Naive thymus-derived CD4-positive, alpha-beta T cell (primary cell): ENCODE data around the gene IFT20. TPM values are rescaled to one million over a fixed set of nuclear protein-coding genes. Genes with fewer than 3 reads are reported as not detected.

ENCODE experiments used
- ATAC-seq: fragments of 150-1000 bp; cut with Tn5 transposase; 2 replicates; pipeline ENCODE4 v1.10.0; 2021; ENCODE audit warnings: mild to moderate bottlenecking, moderate library complexity
- CTCF ChIA-PET: fragments of 350-600 bp; sonication (Branson Sonifier 250); formaldehyde crosslinking; loops from one replicate; lab custom pipeline; 2021; ENCODE audit warnings: antibody characterized with exemption; lab: Charles Lee
- POLR2A ChIA-PET: fragments of 350-600 bp; sonication (Branson Sonifier 250); formaldehyde crosslinking; loops from one replicate; lab custom pipeline; 2021; ENCODE audit warnings: antibody characterized with exemption, inconsistent platforms; lab: Charles Lee
- DNase-seq, 9 donors: peaks; one replicate each; pipeline versions ENCODE4 v3.0.0 to v3.0.0-alpha.2; 2020 to 2022; ENCODE audit warnings: mixed read lengths in 1 of 9
- H3K27ac ChIP-seq: one replicate; pipeline ENCODE4 v1.7.0; 2013; ENCODE audit warnings: mild to moderate bottlenecking, low read depth, low read length, moderate library complexity
- H3K27me3 ChIP-seq, 2 donors: one replicate each; pipeline ENCODE4 v1.7.0; 2013; ENCODE audit warnings: low read length in 2 of 2, mild to moderate bottlenecking in 2 of 2, moderate library complexity in 2 of 2; ENCODE audit not compliant: control insufficient read depth in 2 of 2, insufficient read depth in 2 of 2
- H3K36me3 ChIP-seq, 3 experiments: 1 replicate in 2 of 3; 2 replicates in 1 of 3; pipeline ENCODE4 v1.7.0; 2013; ENCODE audit warnings: low read length in 3 of 3, mild to moderate bottlenecking in 3 of 3, moderate library complexity in 1 of 3; ENCODE audit not compliant: insufficient read depth in 3 of 3, control insufficient read depth in 2 of 3
- H3K4me1 ChIP-seq, 2 donors: one replicate each; pipeline ENCODE4 v1.7.0; 2013; ENCODE audit warnings: low read length in 2 of 2, mild to moderate bottlenecking in 2 of 2, moderate library complexity in 1 of 2; ENCODE audit not compliant: control insufficient read depth in 2 of 2, insufficient read depth in 2 of 2
- H3K4me3 ChIP-seq: 2 replicates; pipeline ENCODE4 v1.7.0; 2013; ENCODE audit warnings: mild to moderate bottlenecking, low read length
- H3K9me3 ChIP-seq, 3 experiments: 1 replicate in 2 of 3; 2 replicates in 1 of 3; pipeline ENCODE4 v1.7.0; 2013; ENCODE audit warnings: low read length in 3 of 3; ENCODE audit not compliant: control insufficient read depth in 2 of 3
- H3K27ac Mint-ChIP-seq, 9 donors: one replicate each; pipeline ENCODE4 v1.8.0; 2020 to 2022; ENCODE audit warnings: mixed read lengths in 9 of 9, mild to moderate bottlenecking in 8 of 9, moderate library complexity in 5 of 9, inconsistent platforms in 2 of 9
- H3K27me3 Mint-ChIP-seq, 5 donors: one replicate each; pipeline ENCODE4 v1.8.0; 2021 to 2022; ENCODE audit warnings: mixed read lengths in 5 of 5, mild to moderate bottlenecking in 1 of 5
- H3K36me3 Mint-ChIP-seq, 5 donors: one replicate each; pipeline ENCODE4 v1.8.0; 2020 to 2022; ENCODE audit warnings: mixed read lengths in 5 of 5, mild to moderate bottlenecking in 3 of 5, inconsistent platforms in 1 of 5
- H3K4me1 Mint-ChIP-seq, 7 donors: one replicate each; pipeline ENCODE4 v1.8.0; 2020 to 2022; ENCODE audit warnings: mixed read lengths in 7 of 7, mild to moderate bottlenecking in 3 of 7, inconsistent platforms in 1 of 7
- H3K4me3 Mint-ChIP-seq, 10 donors: one replicate each; pipeline ENCODE4 v1.8.0; 2020 to 2022; ENCODE audit warnings: mild to moderate bottlenecking in 10 of 10, mixed read lengths in 10 of 10, moderate library complexity in 6 of 10, inconsistent platforms in 2 of 10
- H3K9me3 Mint-ChIP-seq, 11 donors: one replicate each; pipeline ENCODE4 v1.8.0; 2020 to 2022; ENCODE audit warnings: mixed read lengths in 11 of 11, mild to moderate bottlenecking in 4 of 11, inconsistent platforms in 1 of 11, moderate library complexity in 1 of 11
- intact Hi-C, 2 donors: fragments of 100-400 bp; cut with micrococcal nuclease; formaldehyde crosslinking; loops; one replicate each; pipeline ENCODE4 v1.15.1; 2023
- polyA plus RNA-seq, 2 donors: library from polyadenylated mRNA; unstranded; fragments of 300-500 nt; fragmentation: Illumina TruSeq; gene quantifications; one replicate each; pipeline ENCODE4 v1.2.3, GENCODE V29; 2021
- total RNA-seq, 6 experiments: library from RNA in 5 of 6; stranded (reverse) in 5 of 6; gene quantifications; 1 replicate in 5 of 6; 2 replicates in 1 of 6; pipeline ENCODE4 v1.2.3 and lab custom pipeline; 2021 to 2026

IFT20 gene
- total and polyA plus RNA-seq, 7 experiments from 2014 or later, result 24.7 to 56.2 (median 44.5) TPM

- intact Hi-C loops, result no loop called here
Measured at GRCh38 chr17:28366605-28367004, 31.3 kb upstream of the IFT20 start.

GRCh38 chr17:28365487-28365886 is 30.2 kb upstream of the IFT20 start:
- Histone ChIP-seq H3K27me3 (no peaks in the 10 kb centered on the region), H3K4me3 (no peak overlapping the region), H3K27ac (no peak overlapping the region), H3K9me3 (no peaks in the 10 kb centered on the region), H3K4me1 (no peaks in the 10 kb centered on the region), H3K36me3 (peaks cover 8 to 50% (median 21%) of the 10 kb centered on the region in 3 experiments)
- no peaks in the 10 kb centered on the region for H3K4me1 Mint-ChIP-seq
- no peaks in the 10 kb centered on the region for H3K9me3 Mint-ChIP-seq
- H3K4me3 Mint-ChIP-seq, result no peak overlapping the region
- ATAC-seq (no peak), DNase-seq (no peak)
- H3K27ac Mint-ChIP-seq, result peak overlapping the region in 1 of 9 donors; percentile 69
- ChIA-PET POLR2A (no interaction called here), CTCF (no interaction called here)
- H3K36me3 Mint-ChIP-seq, result peaks cover 0 to 8% (median 6%) of the 10 kb centered on the region in 5 donors
- no peaks in the 10 kb centered on the region for H3K27me3 Mint-ChIP-seq
- intact Hi-C loops, result no loop called here

More at GRCh38 chr17:28366605-28367004, 31.3 kb upstream of the IFT20 start:
- DNase-seq (no peak), ATAC-seq (no peak)
- H3K4me1 Mint-ChIP-seq, result peaks cover 4 to 6% (median 5%) of the 10 kb centered on the region in 7 donors
- no peaks in the 10 kb centered on the region for H3K4me1 ChIP-seq
- no peaks in the 10 kb centered on the region for H3K9me3 Mint-ChIP-seq
- H3K4me3 ChIP-seq, result no peak overlapping the region
- H3K9me3 ChIP-seq, result no peaks in the 10 kb centered on the region
- H3K4me3 Mint-ChIP-seq, result no peak overlapping the region
- ChIA-PET POLR2A (interaction anchor here (1.2 to 1.3 kb wide), 2 partner anchors 20 to 585 kb away, joined by 3 read pairs; partner anchors contain the start of gene PHF12), CTCF (no interaction called here)
- H3K27me3 Mint-ChIP-seq, result no peaks in the 10 kb centered on the region
- no peaks in the 10 kb centered on the region for H3K27me3 ChIP-seq
- H3K27ac ChIP-seq, result no peak overlapping the region
- H3K36me3 ChIP-seq, result peaks cover 0 to 39% (median 10%) of the 10 kb centered on the region in 3 experiments
- no peak overlapping the region for H3K27ac Mint-ChIP-seq
- peaks cover 0 to 4% (median 0%) of the 10 kb centered on the region in 5 donors for H3K36me3 Mint-ChIP-seq

- intact Hi-C loops, result no loop called here
- Mint-ChIP-seq H3K4me1 (no peaks in the 10 kb centered on the region), H3K27ac (peak within 1 kb of the TSS in 2 of 9 donors; percentile 22 to 69), H3K4me3 (no peak within 1 kb of the TSS), H3K27me3 (no peaks in the 10 kb centered on the region), H3K9me3 (no peaks in the 10 kb centered on the region), H3K36me3 (peaks cover 0 to 12% (median 9%) of the 10 kb centered on the region in 5 donors)
- no peaks in the 10 kb centered on the region for H3K4me1 ChIP-seq
- no peaks in the 10 kb centered on the region for H3K9me3 ChIP-seq
- CTCF ChIA-PET, result no interaction called here
- DNase-seq, result no peak
- H3K36me3 ChIP-seq, result peaks cover 13 to 57% (median 26%) of the 10 kb centered on the region in 3 experiments
- no peaks in the 10 kb centered on the region for H3K27me3 ChIP-seq
- H3K4me3 ChIP-seq, result no peak within 1 kb of the TSS
- no peak for ATAC-seq
- H3K27ac ChIP-seq, result no peak within 1 kb of the TSS
- POLR2A ChIA-PET, result no interaction called here
Measured at GRCh38 chr17:28364665-28365363, 29.5 kb upstream of the IFT20 start, which contains the start of gene SEBOX. TSS of gene SEBOX (minus strand) at chr17:28365199. CDS start at chr17:28365151, 48 bp downstream.

- POLR2A ChIA-PET, result interaction anchor here (1.2 kb wide), 1 partner anchor 28 kb away, joined by 3 read pairs; the partner anchor contains the start of gene TNFAIP1
- ATAC-seq (no peak), DNase-seq (no peak)
- no peak overlapping the region for H3K27ac ChIP-seq
- H3K4me3 ChIP-seq, result no peak overlapping the region
- no peaks in the 10 kb centered on the region for H3K4me1 ChIP-seq
- Mint-ChIP-seq H3K4me3 (no peak overlapping the region), H3K27ac (peak overlapping the region in 1 of 9 donors; percentile 22), H3K36me3 (peaks cover 0 to 17% (median 11%) of the 10 kb centered on the region in 5 donors), H3K27me3 (no peaks in the 10 kb centered on the region), H3K9me3 (no peaks in the 10 kb centered on the region), H3K4me1 (peaks cover 0 to 4% (median 0%) of the 10 kb centered on the region in 7 donors)
- peaks cover 13 to 63% (median 26%) of the 10 kb centered on the region in 3 experiments for H3K36me3 ChIP-seq
- no peaks in the 10 kb centered on the region for H3K27me3 ChIP-seq
- no peaks in the 10 kb centered on the region for H3K9me3 ChIP-seq
- CTCF ChIA-PET, result no interaction called here
- intact Hi-C loops, result no loop called here
Measured at GRCh38 chr17:28363776-28364650, 28.7 kb upstream of the IFT20 start.

GRCh38 chr17:28363186-28363585 is 27.9 kb upstream of the IFT20 start:
- CTCF ChIA-PET, result interaction anchor here (0.6 kb wide), 1 partner anchor 21 kb away, joined by 3 read pairs; no protein-coding TSS in a partner anchor
- no peak for ATAC-seq
- POLR2A ChIA-PET, result interaction anchor here (0.6 to 1.2 kb wide), 3 partner anchors 27 to 430 kb away, joined by 3 read pairs; partner anchors contain the start of genes IFT20 and TNFAIP1
- H3K27ac ChIP-seq, result no peak overlapping the region
- no peak for DNase-seq
- H3K27me3 Mint-ChIP-seq, result no peaks in the 10 kb centered on the region
- intact Hi-C loops, result no loop called here
- no peaks in the 10 kb centered on the region for H3K9me3 ChIP-seq
- H3K27me3 ChIP-seq, result no peaks in the 10 kb centered on the region
- H3K36me3 Mint-ChIP-seq, result peaks cover 0 to 17% (median 11%) of the 10 kb centered on the region in 5 donors
- H3K36me3 ChIP-seq, result peaks cover 13 to 63% (median 26%) of the 10 kb centered on the region in 3 experiments
- H3K4me3 ChIP-seq, result no peak overlapping the region
- no peak overlapping the region for H3K4me3 Mint-ChIP-seq
- H3K9me3 Mint-ChIP-seq, result no peaks in the 10 kb centered on the region
- H3K4me1 ChIP-seq, result peaks cover 4 to 6% of the 10 kb centered on the region in 2 donors
- H3K4me1 Mint-ChIP-seq, result peaks cover 1 to 11% (median 4%) of the 10 kb centered on the region in 7 donors
- H3K27ac Mint-ChIP-seq, result no peak overlapping the region

GRCh38 chr17:28357901-28358197 is 22.6 kb upstream of the IFT20 start:
- peaks cover 4 to 26% (median 12%) of the 10 kb centered on the region in 5 donors for H3K36me3 Mint-ChIP-seq
- intact Hi-C loops, result loop anchor here (1.0 to 2.0 kb wide), 5 partner anchors 13 to 39 kb away; partner anchors contain the start of genes IFT20 (in 2 of the 2), SARM1 (in 2 of the 2), TMEM97 (in 2 of the 2) and TNFAIP1 (in 2 of the 2)
- H3K36me3 ChIP-seq, result peaks cover 16 to 57% (median 35%) of the 10 kb centered on the region in 3 experiments

More at GRCh38 chr17:28357901-28358197, 22.6 kb upstream of the IFT20 start:
- Histone ChIP-seq H3K27ac (peak overlapping the region; percentile 90), H3K27me3 (no peaks in the 10 kb centered on the region), H3K4me1 (peaks cover 17 to 21% of the 10 kb centered on the region in 2 donors), H3K9me3 (no peaks in the 10 kb centered on the region), H3K4me3 (peak overlapping the region; percentile 80)
- DNase-seq (no peak), ATAC-seq (no peak)
- peaks cover 19 to 40% (median 29%) of the 10 kb centered on the region in 7 donors for H3K4me1 Mint-ChIP-seq
- H3K27ac Mint-ChIP-seq, result peak overlapping the region; percentile 89 to 97 (median 94)
- H3K9me3 Mint-ChIP-seq, result peaks cover 0 to 3% (median 0%) of the 10 kb centered on the region in 11 donors
- peak overlapping the region; percentile 91 to 98 (median 94) for H3K4me3 Mint-ChIP-seq
- CTCF ChIA-PET, result interaction anchor here (1.2 to 3.3 kb wide), 2 partner anchors 22 to 59 kb away, joined by 4 to 14 read pairs; partner anchors contain the start of genes IFT20 and TNFAIP1
- no peaks in the 10 kb centered on the region for H3K27me3 Mint-ChIP-seq
- POLR2A ChIA-PET, result interaction anchor here (0.6 to 4.8 kb wide), 18 partner anchors 10 to 540 kb away, joined by 3 to 75 read pairs (median 3); partner anchors contain the start of genes FLOT2, IFT20, SARM1 and SLC46A1
